Hepatocyte (in vitro differentiated cells): ENCODE results near the gene RPS6KC1. TPM values are rescaled to one million over a fixed set of nuclear protein-coding genes. Genes with fewer than 3 reads are reported as not detected.
"Not testable (repeated sequence)": the region's sequence is repeated elsewhere in the genome, so short reads cannot be mapped to it uniquely, and the experiment has no call there.

Source experiments
- DNase-seq: peaks from one replicate; pipeline ENCODE4 v3.0.0-alpha.2; 2016; ENCODE audit warnings: low spot score
- H2AFZ ChIP-seq: fragments of 200-600 bp; sonication (generic); 2 replicates; pipeline ENCODE4 v1.6.0; 2016; ENCODE audit warnings: antibody characterized with exemption, mild to moderate bottlenecking
- H3K27ac ChIP-seq: fragments of 200-600 bp; sonication (generic); 2 replicates; pipeline ENCODE4 v1.5.1; 2016; ENCODE audit warnings: mild to moderate bottlenecking
- H3K27me3 ChIP-seq: fragments of 200-600 bp; sonication (generic); 2 replicates; pipeline ENCODE4 v1.6.1; 2016
- H3K36me3 ChIP-seq: fragments of 200-600 bp; sonication (generic); replicated peaks from 2 replicates; pipeline ENCODE4 v1.5.1; 2016; ENCODE audit warnings: low read depth; ENCODE audit not compliant: insufficient read depth
- H3K4me1 ChIP-seq: fragments of 200-600 bp; sonication (generic); 2 replicates; pipeline ENCODE4 v1.5.1; 2016; ENCODE audit warnings: mild to moderate bottlenecking, moderate library complexity; ENCODE audit not compliant: insufficient read depth
- H3K4me2 ChIP-seq: fragments of 200-600 bp; sonication (generic); 2 replicates; pipeline ENCODE4 v1.6.0; 2016
- H3K4me3 ChIP-seq: fragments of 200-600 bp; sonication (generic); 2 replicates; pipeline ENCODE4 v1.5.1; 2016; ENCODE audit warnings: mild to moderate bottlenecking
- H3K79me2 ChIP-seq: fragments of 200-600 bp; sonication (generic); 2 replicates; pipeline ENCODE4 v1.6.0; 2017; ENCODE audit warnings: mild to moderate bottlenecking
- H3K9me2 ChIP-seq: fragments of 200-600 bp; sonication (generic); replicated peaks from 2 replicates; pipeline ENCODE4 v1.6.0; 2017; ENCODE audit warnings: mild to moderate bottlenecking; ENCODE audit not compliant: insufficient read depth
- H3K9me3 ChIP-seq: fragments of 200-600 bp; sonication (generic); 2 replicates; pipeline ENCODE4 v1.5.1; 2016; ENCODE audit warnings: low read depth, mild to moderate bottlenecking
- H4K20me1 ChIP-seq: fragments of 200-600 bp; sonication (generic); 2 replicates; pipeline ENCODE4 v1.6.0; 2016; ENCODE audit warnings: mild to moderate bottlenecking; ENCODE audit not compliant: insufficient read depth, poor library complexity, severe bottlenecking
- EZH2 ChIP-seq: fragments of 200-600 bp; sonication (generic); IDR thresholded peaks from 2 replicates; pipeline ENCODE4 v1.6.1; 2016; ENCODE audit warnings: antibody characterized with exemption, mild to moderate bottlenecking, borderline replicate concordance
- EZH2phosphoT487 ChIP-seq: fragments of 200-600 bp; sonication (generic); IDR thresholded peaks from one replicate; pipeline ENCODE4 v1.6.1; 2018; ENCODE audit warnings: antibody characterized with exemption, mild to moderate bottlenecking, low read depth, moderate library complexity; ENCODE audit not compliant: unreplicated experiment, severe bottlenecking
- WGBS: methylation state at CpG from one replicate; pipeline ENCODE4 v1.1.6; 2016; ENCODE audit warnings: low lambda C conversion rate; ENCODE audit errors: missing lambda C conversion rate; 5-methylcytosine and 5-hydroxymethylcytosine counted together
- polyA plus RNA-seq: library from polyadenylated mRNA; unstranded; fragments of >200 nt; fragmentation: Nextera tagmentation; extraction: Ambion mirVana; gene quantifications from 2 replicates; pipeline ENCODE4 v1.2.1, GENCODE V29; 2016
- total RNA-seq: library from RNA; depleted of rRNA; stranded (reverse); fragments of >200 nt; gene quantifications from 2 replicates; pipeline ENCODE4 v1.2.3, GENCODE V29; 2014
- TF ChIP-seq, protein P1 (sequence below): fragments of 200-600 bp; sonication (generic); IDR thresholded peaks from 2 replicates; pipeline ENCODE4 v1.5.1; 2016; ENCODE audit warnings: antibody characterized with exemption, mild to moderate bottlenecking; ENCODE audit not compliant: poor library complexity

The RPS6KC1 gene
- total and polyA plus RNA-seq, 2 experiments from 2014 or later, result 10.0 to 26.9 TPM

DNA sequence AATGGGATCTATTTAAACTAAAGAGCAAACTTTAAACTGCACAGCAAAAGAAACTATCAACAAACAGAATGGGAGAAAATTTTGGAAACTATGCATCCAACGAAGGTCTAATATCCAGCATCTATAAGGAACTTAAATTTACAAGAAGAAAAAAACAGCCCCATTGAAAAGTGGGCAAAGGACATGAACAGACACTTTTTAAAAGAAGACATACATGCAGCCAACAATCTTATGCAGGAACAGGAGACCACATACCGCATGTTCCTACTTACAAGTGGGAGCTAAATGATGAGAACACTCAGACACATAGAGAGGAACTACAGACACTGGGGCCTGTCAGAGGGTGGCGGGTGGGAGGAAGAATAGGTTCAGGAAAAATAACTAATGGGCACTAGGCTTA, 149.6 kb downstream of the RPS6KC1 start:
- Histone ChIP-seq H3K9me2 (no peaks in the 10 kb centered on the region), H3K4me2 (no peak overlapping the region), H3K4me3 (no peak overlapping the region), H3K4me1 (no peaks in the 10 kb centered on the region), H2AFZ (no peak overlapping the region), H3K9me3 (peaks cover 21% of the 10 kb centered on the region), H3K79me2 (peaks cover 4% of the 10 kb centered on the region), H4K20me1 (no peaks in the 10 kb centered on the region), H3K27me3 (no peaks in the 10 kb centered on the region), H3K36me3 (no peaks in the 10 kb centered on the region), H3K27ac (no peak overlapping the region)
- TF ChIP-seq, protein P1, sequence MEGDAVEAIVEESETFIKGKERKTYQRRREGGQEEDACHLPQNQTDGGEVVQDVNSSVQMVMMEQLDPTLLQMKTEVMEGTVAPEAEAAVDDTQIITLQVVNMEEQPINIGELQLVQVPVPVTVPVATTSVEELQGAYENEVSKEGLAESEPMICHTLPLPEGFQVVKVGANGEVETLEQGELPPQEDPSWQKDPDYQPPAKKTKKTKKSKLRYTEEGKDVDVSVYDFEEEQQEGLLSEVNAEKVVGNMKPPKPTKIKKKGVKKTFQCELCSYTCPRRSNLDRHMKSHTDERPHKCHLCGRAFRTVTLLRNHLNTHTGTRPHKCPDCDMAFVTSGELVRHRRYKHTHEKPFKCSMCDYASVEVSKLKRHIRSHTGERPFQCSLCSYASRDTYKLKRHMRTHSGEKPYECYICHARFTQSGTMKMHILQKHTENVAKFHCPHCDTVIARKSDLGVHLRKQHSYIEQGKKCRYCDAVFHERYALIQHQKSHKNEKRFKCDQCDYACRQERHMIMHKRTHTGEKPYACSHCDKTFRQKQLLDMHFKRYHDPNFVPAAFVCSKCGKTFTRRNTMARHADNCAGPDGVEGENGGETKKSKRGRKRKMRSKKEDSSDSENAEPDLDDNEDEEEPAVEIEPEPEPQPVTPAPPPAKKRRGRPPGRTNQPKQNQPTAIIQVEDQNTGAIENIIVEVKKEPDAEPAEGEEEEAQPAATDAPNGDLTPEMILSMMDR, result no peak
- TF ChIP-seq EZH2, result no peak
- no peak for TF ChIP-seq EZH2phosphoT487
- WGBS, result 96% methylated on average over 3 of the region's 3 CpGs
- DNase-seq, result no peak

DNA sequence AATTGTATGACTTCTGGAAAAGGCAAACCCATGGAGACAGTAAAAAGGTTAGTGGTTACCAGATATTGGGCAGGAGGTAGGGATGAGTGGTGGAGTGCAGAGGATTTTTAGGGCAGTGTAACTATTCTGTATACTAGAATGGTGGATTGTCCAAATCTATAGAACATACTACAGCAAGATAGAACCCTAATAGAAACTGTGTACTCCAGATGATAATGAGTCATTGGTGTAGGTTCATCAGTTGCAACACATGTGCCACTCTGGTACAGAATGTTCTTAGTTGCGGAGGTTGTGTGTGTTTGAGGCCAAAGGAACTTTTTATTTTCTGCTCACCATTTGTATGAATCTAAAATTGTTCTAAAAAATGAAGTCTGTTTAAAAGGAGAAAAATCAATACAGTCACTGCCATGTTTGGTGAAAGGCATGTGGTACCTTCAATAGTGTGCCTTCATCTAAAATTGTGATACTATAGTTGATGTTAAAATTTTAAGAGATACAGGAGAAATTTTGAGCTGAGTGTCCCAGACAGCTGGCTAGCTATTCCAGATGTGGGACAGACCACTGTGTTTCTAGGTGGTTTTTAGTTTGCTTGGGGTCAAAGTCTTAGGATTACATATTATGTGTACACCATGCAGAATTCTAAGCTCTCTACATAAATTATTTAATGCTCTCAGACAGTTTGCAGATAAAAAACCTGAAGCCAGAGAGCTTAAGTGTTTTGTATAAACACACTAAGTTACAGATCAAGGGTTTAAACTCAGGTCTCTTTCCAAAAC, 150.5 kb downstream of the RPS6KC1 start:
- H3K9me2 ChIP-seq, result no peaks in the 10 kb centered on the region
- H3K9me3 ChIP-seq, result peaks cover 21% of the 10 kb centered on the region
- H3K4me1 ChIP-seq, result no peaks in the 10 kb centered on the region
- H3K36me3 ChIP-seq, result no peaks in the 10 kb centered on the region
- H4K20me1 ChIP-seq, result no peaks in the 10 kb centered on the region
- H3K27ac ChIP-seq, result peak overlapping the region; percentile 65
- H3K27me3 ChIP-seq, result no peaks in the 10 kb centered on the region
- H3K4me2 ChIP-seq, result no peak overlapping the region
- H3K79me2 ChIP-seq, result peaks cover 4% of the 10 kb centered on the region
- peak; percentile 20 for DNase-seq
- no peak overlapping the region for H3K4me3 ChIP-seq
- TF ChIP-seq EZH2 (no peak), EZH2phosphoT487 (no peak)
- TF ChIP-seq, protein P1, result no peak
- WGBS, result 63% methylated on average over 1 of the region's 1 CpG
- H2AFZ ChIP-seq, result no peak overlapping the region

DNA sequence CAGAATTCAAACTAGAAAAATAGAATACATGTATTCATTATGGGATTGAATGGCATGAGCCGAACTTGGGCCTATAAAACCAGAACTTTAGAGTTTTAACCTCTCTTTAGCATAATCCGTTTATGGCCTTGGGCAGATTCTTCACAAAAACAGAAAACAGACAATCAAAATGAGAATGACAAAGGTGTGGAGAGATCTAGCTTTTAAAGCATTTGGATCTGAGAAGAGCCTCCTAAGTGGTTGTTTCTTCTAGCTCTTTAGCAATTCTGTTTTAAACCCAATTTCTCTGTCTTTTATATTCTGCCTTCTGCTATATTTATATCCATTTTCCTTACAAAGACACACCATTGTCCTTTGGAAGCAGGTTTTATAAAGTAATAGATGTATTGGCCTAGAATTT, 160.2 kb downstream of the RPS6KC1 start:
- no peak overlapping the region for H3K4me2 ChIP-seq
- no peaks in the 10 kb centered on the region for H3K9me2 ChIP-seq
- WGBS, result 55% methylated on average over 2 of the region's 2 CpGs
- H3K27ac ChIP-seq, result no peak overlapping the region
- H3K4me1 ChIP-seq, result no peaks in the 10 kb centered on the region
- H2AFZ ChIP-seq, result no peak overlapping the region
- H3K9me3 ChIP-seq, result no peaks in the 10 kb centered on the region
- H3K4me3 ChIP-seq, result no peak overlapping the region
- no peaks in the 10 kb centered on the region for H3K36me3 ChIP-seq
- H3K27me3 ChIP-seq, result no peaks in the 10 kb centered on the region
- TF ChIP-seq EZH2phosphoT487 (no peak), EZH2 (no peak)
- TF ChIP-seq, protein P1, result no peak
- H3K79me2 ChIP-seq, result no peaks in the 10 kb centered on the region
- H4K20me1 ChIP-seq, result no peaks in the 10 kb centered on the region
- DNase-seq, result no peak

DNA sequence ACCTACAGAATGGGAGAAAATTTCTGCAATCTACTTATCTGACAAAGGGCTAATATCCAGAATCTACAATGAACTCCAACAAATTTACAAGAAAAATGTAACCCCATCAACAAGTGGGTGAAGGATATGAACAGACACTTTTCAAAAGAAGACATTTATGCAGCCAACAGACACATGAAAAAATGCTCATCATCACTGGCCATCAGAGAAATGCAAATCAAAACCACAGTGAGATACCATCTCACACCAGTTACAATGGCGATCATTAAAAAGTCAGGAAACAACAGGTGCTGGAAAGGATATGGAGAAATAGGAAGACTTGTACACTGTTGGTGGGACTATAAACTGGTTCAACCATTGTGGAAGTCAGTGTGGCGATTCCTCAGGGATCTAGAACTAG, 168.0 kb downstream of the RPS6KC1 start:
- H3K4me2 ChIP-seq, H3K27me3 ChIP-seq, DNase-seq, H4K20me1 ChIP-seq, H3K9me2 ChIP-seq, H3K27ac ChIP-seq, H3K9me3 ChIP-seq, H3K4me1 ChIP-seq, H2AFZ ChIP-seq, H3K79me2 ChIP-seq, H3K36me3 ChIP-seq, H3K4me3 ChIP-seq: not testable (repeated sequence)
- 95% methylated on average over 2 of the region's 2 CpGs for WGBS
